Cardiac septum (tissue), 1 donor: Measurements from ENCODE around the gene SLF1. TPM values are rescaled to one million over a fixed set of nuclear protein-coding genes. Genes with fewer than 3 reads are reported as not detected.

Source experiments
- DNase-seq: peaks from one replicate; pipeline ENCODE4 v3.0.0-alpha.2; 2020; ENCODE audit warnings: low spot score
- intact Hi-C: fragments of 100-400 bp; cut with DNase I; formaldehyde crosslinking; loops from one replicate; pipeline ENCODE4 v1.14.0; 2022
- total RNA-seq: library from RNA; stranded (reverse); fragmentation: NEBNext Ultra II Directional; extraction: Animal tissue kit (Norgen Biotek cat#: 25700); gene quantifications from one replicate; pipeline ENCODE4 v1.2.1, GENCODE V29; 2021
- donor health status: DM: no; HTN: no; CAD: no.

The SLF1 gene
- total RNA-seq, 1 donor from 2014 or later: 6.1 TPM

- intact Hi-C loops: no loop called here
- DNase-seq: no peak
Observed at GRCh38 chr5:94658272-94658671, 39.8 kb downstream of the SLF1 start.

- intact Hi-C loops: no loop called here
- DNase-seq: no peak
Observed at GRCh38 chr5:94660506-94660905, 42.0 kb downstream of the SLF1 start.

GRCh38 chr5:94661086-94661485, 42.6 kb downstream of the SLF1 start:
- no peak for DNase-seq
- intact Hi-C loops: no loop called here

GRCh38 chr5:94667937-94668336, 49.5 kb downstream of the SLF1 start:
- DNase-seq: no peak
- intact Hi-C loops: no loop called here

- no peak for DNase-seq
- intact Hi-C loops: no loop called here
Observed at GRCh38 chr5:94670726-94671125, 52.3 kb downstream of the SLF1 start.

GRCh38 chr5:94672746-94673145, 54.3 kb downstream of the SLF1 start:
- intact Hi-C loops: no loop called here
- DNase-seq: no peak

- intact Hi-C loops: no loop called here
- DNase-seq: no peak
Observed at GRCh38 chr5:94674490-94675382, 56.3 kb downstream of the SLF1 start.

- DNase-seq: no peak
- intact Hi-C loops: no loop called here
Observed at GRCh38 chr5:94675965-94676618, 57.6 kb downstream of the SLF1 start.

GRCh38 chr5:94682814-94683520, 64.5 kb downstream of the SLF1 start:
- intact Hi-C loops: no loop called here
- no peak for DNase-seq

GRCh38 chr5:94689908-94690307, 71.4 kb downstream of the SLF1 start:
- DNase-seq: no peak

GRCh38 chr5:94690778-94691177, 72.3 kb downstream of the SLF1 start:
- DNase-seq: no peak
- intact Hi-C loops: loop anchor here (10.0 kb wide), 1 partner anchor 166 kb away; no protein-coding TSS in a partner anchor

More at GRCh38 chr5:94689908-94690307, 71.4 kb downstream of the SLF1 start:
- intact Hi-C loops: loop anchor here (10.0 kb wide), 1 partner anchor 165 kb away; no protein-coding TSS in a partner anchor

GRCh38 chr5:94691291-94691690, 72.8 kb downstream of the SLF1 start:
- no peak for DNase-seq
- intact Hi-C loops: loop anchor here (10.0 kb wide), 1 partner anchor 166 kb away; no protein-coding TSS in a partner anchor

- intact Hi-C loops: loop anchor here (10.0 kb wide), 1 partner anchor 167 kb away; no protein-coding TSS in a partner anchor
- DNase-seq: no peak
Observed at GRCh38 chr5:94691949-94692348, 73.5 kb downstream of the SLF1 start.

GRCh38 chr5:94692581-94692980, 74.1 kb downstream of the SLF1 start:
- DNase-seq: no peak
- intact Hi-C loops: loop anchor here (10.0 kb wide), 1 partner anchor 168 kb away; no protein-coding TSS in a partner anchor

GRCh38 chr5:94693043-94693822, 74.8 kb downstream of the SLF1 start:
- DNase-seq: no peak
- intact Hi-C loops: loop anchor here (10.0 kb wide), 1 partner anchor 168 kb away; no protein-coding TSS in a partner anchor

GRCh38 chr5:94693845-94694370, 75.4 kb downstream of the SLF1 start:
- intact Hi-C loops: loop anchor here (10.0 kb wide), 1 partner anchor 169 kb away; no protein-coding TSS in a partner anchor

GRCh38 chr5:94694671-94695070, 76.2 kb downstream of the SLF1 start:
- intact Hi-C loops: loop anchor here (10.0 kb wide), 1 partner anchor 170 kb away; no protein-coding TSS in a partner anchor
- no peak for DNase-seq

More at GRCh38 chr5:94693845-94694370, 75.4 kb downstream of the SLF1 start:
- no peak for DNase-seq

- intact Hi-C loops: loop anchor here (10.0 kb wide), 1 partner anchor 173 kb away; no protein-coding TSS in a partner anchor
- no peak for DNase-seq
Observed at GRCh38 chr5:94698197-94698596, 79.7 kb downstream of the SLF1 start.
